Measurements from ENCODE around the gene BEST1.
"Not testable (repeated sequence)": the region's sequence is repeated elsewhere in the genome, so short reads cannot be mapped to it uniquely, and the experiment has no call there.

BEST1 gene

GRCh38 chr11:61960532-61960931 is 10.4 kb downstream of the BEST1 start:
- TF ChIP-seq PAX5 (IDR thresholded peaks at IDR 0.05; ENCODE audit: insufficient read depth, low read length, severe bottlenecking) = no peak
- no peak for TF ChIP-seq POU2F2 (IDR thresholded peaks at IDR 0.05; ENCODE audit: low read depth, low read length)
- no peak for TF ChIP-seq POLR2AphosphoS5 (IDR thresholded peaks at IDR 0.05; ENCODE audit: low read depth, low read length)
- TF ChIP-seq SPI1 (IDR thresholded peaks at IDR 0.05; ENCODE audit: low read depth, low read length) = no peak
- no peak for TF ChIP-seq TAF1 (IDR thresholded peaks at IDR 0.05; ENCODE audit: low read depth, low read length)
- FAIRE-seq = no peak
- DNase-seq (ENCODE audit: insufficient read length, low spot score) = no peak

DNA sequence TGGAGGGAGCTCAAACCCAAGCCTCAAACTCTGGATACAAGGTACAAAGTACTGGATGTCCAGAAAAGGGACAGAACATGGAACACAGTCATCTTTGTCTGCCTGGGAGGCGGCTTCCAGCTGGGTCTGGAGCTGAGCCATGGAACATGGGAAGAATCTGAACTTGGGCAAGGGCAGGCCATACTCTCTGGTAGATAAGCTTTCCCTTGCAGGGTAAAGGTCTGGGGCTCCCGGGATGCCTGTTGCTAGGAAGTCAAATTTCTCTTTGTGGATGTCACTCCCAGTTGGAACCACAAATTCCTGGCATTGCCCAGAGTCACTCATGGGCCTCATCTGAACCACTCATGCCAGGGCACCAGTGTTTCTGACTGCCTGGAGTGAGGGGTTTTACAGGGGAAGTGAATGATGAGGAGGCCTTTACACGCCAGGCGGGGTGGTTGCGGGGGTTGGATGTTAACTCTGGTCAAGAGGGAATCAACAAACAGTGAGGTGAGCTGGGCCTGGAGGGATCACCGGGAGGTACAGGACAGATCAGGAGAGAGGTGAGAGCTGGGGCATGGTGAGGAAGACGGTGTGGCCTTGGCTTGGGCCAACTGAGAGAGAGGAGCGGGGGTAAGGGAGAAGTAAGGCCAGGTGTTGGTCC is 11.5 kb downstream of the BEST1 start:
- no peak for TF ChIP-seq SPI1 (IDR thresholded peaks at IDR 0.05; ENCODE audit: low read depth, low read length)
- no peak for TF ChIP-seq POU2F2 (IDR thresholded peaks at IDR 0.05; ENCODE audit: low read depth, low read length)
- TF ChIP-seq PAX5 (IDR thresholded peaks at IDR 0.05; ENCODE audit: insufficient read depth, low read length, severe bottlenecking) = no peak
- TF ChIP-seq POLR2A (IDR thresholded peaks at IDR 0.05; ENCODE audit: low read depth, low read length) = no peak
- TF ChIP-seq TAF1 (IDR thresholded peaks at IDR 0.05; ENCODE audit: low read depth, low read length) = no peak
- TF ChIP-seq POLR2AphosphoS5 (IDR thresholded peaks at IDR 0.05; ENCODE audit: low read depth, low read length) = no peak; the same call in 1 of the 2 replicates
- FAIRE-seq (no peak), DNase-seq (ENCODE audit: insufficient read length, low spot score) (no peak)

GRCh38 chr11:61962213-61963015 is 12.3 kb downstream of the BEST1 start:
- FAIRE-seq = no peak
- TF ChIP-seq POLR2AphosphoS5 (IDR thresholded peaks at IDR 0.05; ENCODE audit: low read depth, low read length) (no peak), POU2F2 (IDR thresholded peaks at IDR 0.05; ENCODE audit: low read depth, low read length) (no peak), SPI1 (IDR thresholded peaks at IDR 0.05; ENCODE audit: low read depth, low read length) (no peak), PAX5 (IDR thresholded peaks at IDR 0.05; ENCODE audit: insufficient read depth, low read length, severe bottlenecking) (no peak), TAF1 (IDR thresholded peaks at IDR 0.05; ENCODE audit: low read depth, low read length) (no peak), POLR2A (IDR thresholded peaks at IDR 0.05; ENCODE audit: low read depth, low read length) (no peak)
- no peak for DNase-seq (ENCODE audit: insufficient read length, low spot score)

GRCh38 chr11:61963016-61963281 is 12.8 kb downstream of the BEST1 start:
- TF ChIP-seq POLR2A (IDR thresholded peaks at IDR 0.05; ENCODE audit: low read depth, low read length) = no peak
- no peak; the same call in 1 of the 2 replicates for TF ChIP-seq POU2F2 (IDR thresholded peaks at IDR 0.05; ENCODE audit: low read depth, low read length)
- no peak for TF ChIP-seq TAF1 (IDR thresholded peaks at IDR 0.05; ENCODE audit: low read depth, low read length)
- TF ChIP-seq POLR2AphosphoS5 (IDR thresholded peaks at IDR 0.05; ENCODE audit: low read depth, low read length) = peak; percentile 86
- no peak for TF ChIP-seq PAX5 (IDR thresholded peaks at IDR 0.05; ENCODE audit: insufficient read depth, low read length, severe bottlenecking)
- FAIRE-seq = no peak

DNA sequence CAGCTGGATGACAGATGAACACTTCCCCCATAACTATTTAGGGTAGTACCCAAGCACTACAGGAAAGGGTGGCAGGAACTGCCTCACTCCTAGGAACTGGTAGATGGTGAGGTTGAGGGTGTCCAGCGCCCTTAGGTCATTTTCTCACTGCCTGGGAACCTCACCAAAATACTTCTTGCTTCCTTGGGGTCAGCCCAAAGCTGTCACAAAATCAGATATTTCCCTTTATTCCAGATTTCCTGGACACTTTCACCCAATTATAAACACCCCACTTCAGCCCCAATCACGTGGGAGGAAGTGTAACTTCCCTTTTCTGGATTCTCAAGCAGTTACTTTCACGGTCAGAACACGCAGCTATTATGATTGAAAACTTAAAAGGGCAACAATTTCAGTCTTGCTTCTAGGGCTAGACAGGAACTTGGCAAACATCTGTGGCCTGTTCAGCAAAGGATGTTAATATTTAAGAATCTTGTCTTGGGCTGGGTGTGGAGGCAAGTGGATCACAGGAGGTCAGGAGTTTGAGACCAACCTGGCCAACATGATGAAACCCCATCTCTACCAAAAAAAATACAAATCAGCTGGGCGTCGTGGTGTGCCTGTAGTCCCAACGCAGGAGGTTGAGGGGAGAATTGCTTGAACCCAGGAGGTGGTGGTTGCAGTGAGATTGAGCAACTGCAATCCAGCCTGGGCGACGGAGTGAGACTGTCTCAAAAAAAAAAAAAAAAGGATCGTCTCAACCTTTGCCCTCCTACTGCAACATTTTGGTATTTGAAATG is 13.3 kb downstream of the BEST1 start:
- TF ChIP-seq POU2F2 (IDR thresholded peaks at IDR 0.05; ENCODE audit: low read depth, low read length) (peak; percentile 66; the same call in 1 of the 2 replicates), SPI1 (IDR thresholded peaks at IDR 0.05; ENCODE audit: low read depth, low read length) (peak; percentile 68), PAX5 (IDR thresholded peaks at IDR 0.05; ENCODE audit: insufficient read depth, low read length, severe bottlenecking) (no peak), POLR2AphosphoS5 (IDR thresholded peaks at IDR 0.05; ENCODE audit: low read depth, low read length) (peak; percentile 19), TAF1 (IDR thresholded peaks at IDR 0.05; ENCODE audit: low read depth, low read length) (no peak), POLR2A (IDR thresholded peaks at IDR 0.05; ENCODE audit: low read depth, low read length) (peak; percentile 69)
- DNase-seq (ENCODE audit: insufficient read length, low spot score) (no peak), FAIRE-seq (no peak)

More at GRCh38 chr11:61963016-61963281, 12.8 kb downstream of the BEST1 start:
- no peak for DNase-seq (ENCODE audit: insufficient read length, low spot score)

- FAIRE-seq = no peak
- no peak for DNase-seq (ENCODE audit: insufficient read length, low spot score)
- TF ChIP-seq PAX5 (IDR thresholded peaks at IDR 0.05; ENCODE audit: insufficient read depth, low read length, severe bottlenecking) = no peak
Measured at GRCh38 chr11:61964058-61964665, 14.0 kb downstream of the BEST1 start.

GRCh38 chr11:61964666-61965271 is 14.6 kb downstream of the BEST1 start:
- not testable (repeated sequence) for FAIRE-seq; DNase-seq (ENCODE audit: insufficient read length, low spot score)

- no peak for TF ChIP-seq SPI1 (IDR thresholded peaks at IDR 0.05; ENCODE audit: low read depth, low read length)
- no peak for TF ChIP-seq POU2F2 (IDR thresholded peaks at IDR 0.05; ENCODE audit: low read depth, low read length)
- TF ChIP-seq POLR2AphosphoS5 (IDR thresholded peaks at IDR 0.05; ENCODE audit: low read depth, low read length) = no peak; the same call in 1 of the 2 replicates
- TF ChIP-seq POLR2A (IDR thresholded peaks at IDR 0.05; ENCODE audit: low read depth, low read length) = 0 out of 2 replicates have a peak, but pooled peaks have one; percentile 18
- TF ChIP-seq PAX5 (IDR thresholded peaks at IDR 0.05; ENCODE audit: insufficient read depth, low read length, severe bottlenecking) = no peak
- TF ChIP-seq TAF1 (IDR thresholded peaks at IDR 0.05; ENCODE audit: low read depth, low read length) = no peak
- FAIRE-seq (no peak), DNase-seq (ENCODE audit: insufficient read length, low spot score) (no peak)
Measured at GRCh38 chr11:61966734-61967115, 16.6 kb downstream of the BEST1 start.
